CD14-positive monocyte (primary cell): ENCODE data around the gene PEA15. TPM values are rescaled to one million over a fixed set of nuclear protein-coding genes. Genes with fewer than 3 reads are reported as not detected.

Experiments
- DNase-seq, 3 donors: peaks; one replicate each; pipeline ENCODE4 v3.0.0-alpha.2; 2011 to 2022
- H2AFZ ChIP-seq: 2 replicates; pipeline ENCODE4 v1.6.0; 2012; ENCODE audit warnings: mild to moderate bottlenecking, low read depth, low read length, inconsistent platforms; ENCODE audit not compliant: insufficient read depth, poor library complexity, severe bottlenecking
- H3K27ac ChIP-seq, 2 donors: 1 replicate in 1 of 2; 2 replicates in 1 of 2; pipeline ENCODE4 v1.5.1; 2012 to 2013; ENCODE audit warnings: low read length in 2 of 2, control low read depth in 1 of 2, inconsistent platforms in 1 of 2, low read depth in 1 of 2, mild to moderate bottlenecking in 1 of 2
- H3K27me3 ChIP-seq, 2 donors: one replicate each; pipeline versions ENCODE4 v1.6.0 to v1.6.1; 2011 to 2013; ENCODE audit warnings: low read length in 2 of 2; ENCODE audit not compliant: control insufficient read depth in 2 of 2, insufficient read depth in 2 of 2
- H3K36me3 ChIP-seq, 2 donors: replicated peaks in 1 of 2; 1 replicate in 1 of 2; 2 replicates in 1 of 2; pipeline versions ENCODE4 v1.5.1 to v1.6.1; 2012 to 2013; ENCODE audit warnings: low read length in 2 of 2, control low read depth in 1 of 2, inconsistent platforms in 1 of 2, mild to moderate bottlenecking in 1 of 2; ENCODE audit not compliant: insufficient read depth in 2 of 2, control insufficient read depth in 1 of 2
- H3K4me1 ChIP-seq, 2 donors: 1 replicate in 1 of 2; 2 replicates in 1 of 2; pipeline versions ENCODE4 v1.5.1 to v1.6.1; 2012 to 2013; ENCODE audit warnings: low read length in 2 of 2, control low read depth in 1 of 2, inconsistent platforms in 1 of 2, mild to moderate bottlenecking in 1 of 2, moderate library complexity in 1 of 2; ENCODE audit not compliant: insufficient read depth in 2 of 2, control insufficient read depth in 1 of 2
- H3K4me2 ChIP-seq: replicated peaks from 2 replicates; pipeline ENCODE3; 2012; ENCODE audit warnings: low read length, moderate library complexity, mild to moderate bottlenecking; ENCODE audit not compliant: poor library complexity, severe bottlenecking; ENCODE audit errors: extremely low read depth
- H3K4me3 ChIP-seq, 3 experiments: fragments of 200-600 bp in 1 of 3; sonication (generic) in 1 of 3; replicated peaks in 1 of 3; 1 replicate in 2 of 3; 2 replicates in 1 of 3; pipeline ENCODE4 v1.5.1; 2011 to 2013; ENCODE audit warnings: low read length in 3 of 3, mild to moderate bottlenecking in 3 of 3, control low read depth in 2 of 3, low read depth in 2 of 3, inconsistent platforms in 1 of 3, moderate library complexity in 1 of 3
- H3K79me2 ChIP-seq: 2 replicates; pipeline ENCODE4 v1.6.0; 2012; ENCODE audit warnings: mild to moderate bottlenecking, control low read depth, inconsistent platforms, low read length, moderate library complexity; ENCODE audit not compliant: insufficient read depth
- H3K9ac ChIP-seq: 2 replicates; pipeline ENCODE4 v1.6.0; 2017; ENCODE audit warnings: low read length, mild to moderate bottlenecking; ENCODE audit not compliant: insufficient read depth, poor library complexity, severe bottlenecking
- H3K9me3 ChIP-seq, 2 donors: replicated peaks in 1 of 2; 1 replicate in 1 of 2; 2 replicates in 1 of 2; pipeline versions ENCODE4 v1.5.1 to v1.6.1; 2012 to 2013; ENCODE audit warnings: low read length in 2 of 2, control low read depth in 1 of 2; ENCODE audit not compliant: control insufficient read depth in 1 of 2, insufficient read depth in 1 of 2
- H4K20me1 ChIP-seq: 2 replicates; pipeline ENCODE4 v1.6.0; 2012; ENCODE audit warnings: mild to moderate bottlenecking, low read length, control low read depth, moderate library complexity; ENCODE audit not compliant: insufficient read depth
- H3K27ac Mint-ChIP-seq, 7 donors: one replicate each; pipeline ENCODE4 v1.8.0; 2020; ENCODE audit warnings: mild to moderate bottlenecking in 7 of 7, mixed read lengths in 7 of 7, moderate library complexity in 6 of 7, inconsistent platforms in 2 of 7
- H3K27me3 Mint-ChIP-seq, 3 donors: one replicate each; pipeline ENCODE4 v1.8.0; 2021 to 2022; ENCODE audit warnings: low read depth in 3 of 3, mild to moderate bottlenecking in 3 of 3, mixed read lengths in 3 of 3, moderate library complexity in 3 of 3, inconsistent platforms in 1 of 3
- H3K36me3 Mint-ChIP-seq, 2 donors: one replicate each; pipeline ENCODE4 v1.8.0; 2020; ENCODE audit warnings: mixed read lengths in 2 of 2, inconsistent platforms in 1 of 2, mild to moderate bottlenecking in 1 of 2
- H3K4me1 Mint-ChIP-seq: one replicate; pipeline ENCODE4 v1.8.0; 2020; ENCODE audit warnings: mild to moderate bottlenecking, mixed read lengths
- H3K4me3 Mint-ChIP-seq, 2 donors: one replicate each; pipeline ENCODE4 v1.8.0; 2020; ENCODE audit warnings: mild to moderate bottlenecking in 2 of 2, mixed read lengths in 2 of 2, moderate library complexity in 1 of 2
- H3K9me3 Mint-ChIP-seq, 7 donors: one replicate each; pipeline ENCODE4 v1.8.0; 2020 to 2022; ENCODE audit warnings: mixed read lengths in 7 of 7, mild to moderate bottlenecking in 6 of 7, moderate library complexity in 6 of 7, inconsistent platforms in 2 of 7
- WGBS: methylation state at CpG from one replicate; pipeline ENCODE4 v1.1.5; 2013; ENCODE audit warnings: missing lambda C conversion rate; ENCODE audit not compliant: insufficient coverage; 5-methylcytosine and 5-hydroxymethylcytosine counted together
- intact Hi-C, 2 donors: fragments of 100-400 bp; cut with micrococcal nuclease; formaldehyde crosslinking; loops; one replicate each; pipeline versions ENCODE4 v1.15.0 to v1.15.1; 2023
- polyA plus RNA-seq, 3 donors: library from polyadenylated mRNA; depleted of rRNA in 1 of 3; unstranded in 2 of 3; stranded (reverse) in 1 of 3; fragments of 300-500 nt in 2 of 3; fragments of >200 nt in 1 of 3; fragmentation: Illumina TruSeq in 2 of 3; gene quantifications; 1 replicate in 2 of 3; 2 replicates in 1 of 3; pipeline ENCODE4 v1.2.3, GENCODE V29; 2012 to 2021
- TF ChIP-seq, protein P1 (sequence below): fragments of 200-600 bp; IDR thresholded peaks from one replicate; pipeline ENCODE4 v1.8.0; 2022; ENCODE audit warnings: antibody characterized with exemption, mild to moderate bottlenecking

Gene PEA15
- polyA plus RNA-seq, 3 donors, result 23.6 to 163 (median 38.1) TPM

DNA sequence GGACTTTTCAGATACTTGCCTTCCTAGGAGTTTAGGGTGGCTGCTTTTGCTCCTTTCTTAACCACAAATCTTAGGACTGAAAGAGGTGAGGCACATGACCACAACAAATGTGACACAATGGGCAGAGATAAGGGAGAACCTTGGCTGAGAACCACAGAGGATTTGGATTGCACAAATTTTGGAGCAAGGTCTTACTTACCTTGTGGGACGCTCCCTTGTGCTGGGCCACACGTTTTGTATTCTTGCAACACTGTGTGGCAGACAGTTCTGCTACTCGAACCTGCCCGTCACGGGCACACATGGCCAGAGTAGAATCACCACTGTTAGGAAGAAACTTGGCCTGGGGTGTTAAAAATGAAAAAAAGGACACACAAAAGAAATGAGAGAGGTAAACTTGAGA is 33.2 kb downstream of the PEA15 start:
- H3K79me2 ChIP-seq, result peaks cover 5% of the 10 kb centered on the region
- no peak overlapping the region for H3K4me3 ChIP-seq
- no peak for DNase-seq
- Mint-ChIP-seq H3K9me3 (no peaks in the 10 kb centered on the region), H3K36me3 (peaks cover 82 to 94% of the 10 kb centered on the region in 2 donors), H3K4me1 (no peaks in the 10 kb centered on the region), H3K27ac (no peak overlapping the region), H3K27me3 (no peaks in the 10 kb centered on the region), H3K4me3 (no peak overlapping the region)
- WGBS, result 68% methylated on average over 2 of the region's 5 CpGs
- intact Hi-C loops, result no loop called here
- peaks cover 84 to 100% of the 10 kb centered on the region in 2 donors for H3K36me3 ChIP-seq
- no peak overlapping the region for H3K27ac ChIP-seq
- H4K20me1 ChIP-seq, result peaks cover 15% of the 10 kb centered on the region
- H3K4me1 ChIP-seq, result no peaks in the 10 kb centered on the region
- H3K27me3 ChIP-seq, result no peaks in the 10 kb centered on the region
- TF ChIP-seq, protein P1, sequence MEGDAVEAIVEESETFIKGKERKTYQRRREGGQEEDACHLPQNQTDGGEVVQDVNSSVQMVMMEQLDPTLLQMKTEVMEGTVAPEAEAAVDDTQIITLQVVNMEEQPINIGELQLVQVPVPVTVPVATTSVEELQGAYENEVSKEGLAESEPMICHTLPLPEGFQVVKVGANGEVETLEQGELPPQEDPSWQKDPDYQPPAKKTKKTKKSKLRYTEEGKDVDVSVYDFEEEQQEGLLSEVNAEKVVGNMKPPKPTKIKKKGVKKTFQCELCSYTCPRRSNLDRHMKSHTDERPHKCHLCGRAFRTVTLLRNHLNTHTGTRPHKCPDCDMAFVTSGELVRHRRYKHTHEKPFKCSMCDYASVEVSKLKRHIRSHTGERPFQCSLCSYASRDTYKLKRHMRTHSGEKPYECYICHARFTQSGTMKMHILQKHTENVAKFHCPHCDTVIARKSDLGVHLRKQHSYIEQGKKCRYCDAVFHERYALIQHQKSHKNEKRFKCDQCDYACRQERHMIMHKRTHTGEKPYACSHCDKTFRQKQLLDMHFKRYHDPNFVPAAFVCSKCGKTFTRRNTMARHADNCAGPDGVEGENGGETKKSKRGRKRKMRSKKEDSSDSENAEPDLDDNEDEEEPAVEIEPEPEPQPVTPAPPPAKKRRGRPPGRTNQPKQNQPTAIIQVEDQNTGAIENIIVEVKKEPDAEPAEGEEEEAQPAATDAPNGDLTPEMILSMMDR, result no peak
- no peak overlapping the region for H2AFZ ChIP-seq
- no peaks in the 10 kb centered on the region for H3K9me3 ChIP-seq
- H3K9ac ChIP-seq, result no peak overlapping the region
- no peak overlapping the region for H3K4me2 ChIP-seq

DNA sequence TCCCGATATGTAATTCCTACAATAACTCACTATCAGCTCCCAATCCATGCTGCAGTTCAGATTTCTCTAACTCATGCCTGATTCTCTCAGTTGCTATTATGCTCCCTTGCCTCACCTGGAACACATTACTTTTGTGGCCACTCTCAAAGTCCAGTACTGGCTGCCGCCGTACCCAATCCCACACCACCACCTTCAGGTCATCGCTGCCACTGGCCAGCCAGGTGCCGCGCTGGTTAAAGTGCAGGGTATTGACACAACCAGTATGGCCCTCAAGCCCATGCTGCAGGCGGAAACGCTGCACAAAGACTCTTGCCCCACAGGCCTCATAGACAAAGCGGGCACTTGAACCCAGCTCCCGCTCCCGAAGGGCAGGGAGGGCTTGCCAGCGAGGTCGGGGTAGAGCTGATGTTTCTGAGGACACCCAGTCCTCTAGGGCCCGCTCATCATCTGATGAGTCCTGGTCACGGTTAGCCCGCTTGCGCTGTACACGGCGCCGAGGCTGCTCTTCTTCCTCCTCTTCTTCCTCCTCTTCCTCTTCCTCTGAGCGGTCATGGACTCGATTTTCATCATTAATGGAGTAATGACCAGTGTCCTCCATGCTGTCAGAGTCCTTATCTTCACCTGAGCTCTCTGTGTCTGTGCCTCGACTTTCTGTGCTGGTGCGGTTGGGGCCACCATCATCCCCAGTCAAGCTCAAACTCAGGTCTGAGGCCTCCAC is 34.6 kb downstream of the PEA15 start:
- no peak overlapping the region for H3K4me3 Mint-ChIP-seq
- peaks cover 76 to 97% of the 10 kb centered on the region in 2 donors for H3K36me3 ChIP-seq

More for the DNA sequence above, 34.6 kb downstream of the PEA15 start:
- Histone ChIP-seq H3K4me1 (no peaks in the 10 kb centered on the region), H3K4me3 (no peak overlapping the region), H4K20me1 (peaks cover 26% of the 10 kb centered on the region), H3K27me3 (no peaks in the 10 kb centered on the region), H2AFZ (no peak overlapping the region), H3K9ac (no peak overlapping the region), H3K79me2 (peaks cover 7% of the 10 kb centered on the region), H3K27ac (no peak overlapping the region), H3K4me2 (no peak overlapping the region), H3K9me3 (no peaks in the 10 kb centered on the region)
- Mint-ChIP-seq H3K27me3 (no peaks in the 10 kb centered on the region), H3K27ac (peak overlapping the region in 2 of 7 donors; percentile 49 to 63), H3K36me3 (peaks cover 82 to 90% of the 10 kb centered on the region in 2 donors), H3K9me3 (no peaks in the 10 kb centered on the region), H3K4me1 (no peaks in the 10 kb centered on the region)
- DNase-seq, result no peak
- intact Hi-C loops, result no loop called here
- WGBS, result 99% methylated on average over 16 of the region's 24 CpGs
- TF ChIP-seq, protein P1, result no peak
